Tibial nerve (tissue), 4 donors: ENCODE data around the gene CDH13.

ENCODE experiments used
- EP300 ChIP-seq, 2 donors: sonication (generic); formaldehyde crosslinking; IDR thresholded peaks; one replicate each; pipeline ENCODE4 v1.6.1; 2017; ENCODE audit warnings: antibody characterized with exemption in 2 of 2, mild to moderate bottlenecking in 1 of 2
- POLR2A ChIP-seq, 2 donors: fragments of 450-650 bp; IDR thresholded peaks; one replicate each; pipeline ENCODE4 v1.6.1; 2017; ENCODE audit warnings: antibody characterized with exemption in 2 of 2, mild to moderate bottlenecking in 2 of 2, moderate library complexity in 2 of 2
- TF ChIP-seq, protein P1 (sequence below), 5 experiments: fragments of 200-600 bp in 3 of 5; fragments of 450-650 bp in 2 of 5; sonication (generic) in 3 of 5; IDR thresholded peaks; one replicate each; pipeline ENCODE4 v1.5.1; 2016 to 2019; ENCODE audit warnings: antibody characterized with exemption in 5 of 5, mild to moderate bottlenecking in 3 of 5, moderate library complexity in 2 of 5

DNA sequence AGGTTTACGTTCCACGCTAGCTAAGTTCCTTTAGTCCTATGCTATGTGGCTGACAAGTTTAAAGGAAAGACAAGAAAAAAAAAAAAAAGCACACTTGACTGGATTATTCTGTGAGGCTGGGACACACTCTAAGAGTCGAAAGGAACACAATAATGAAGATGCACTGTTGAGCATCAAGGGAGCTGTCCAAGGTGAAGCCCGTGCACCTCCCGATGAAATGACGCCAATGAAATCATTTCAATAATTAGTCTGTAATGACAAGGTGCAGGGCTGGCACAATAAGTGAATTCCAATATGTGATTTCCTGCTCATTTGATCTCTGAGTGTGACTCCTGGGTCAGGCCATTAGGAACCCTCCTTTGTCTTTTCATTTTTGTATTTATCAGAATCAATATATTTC lies 232.9 kb downstream of the CDH13 start:
- TF ChIP-seq, protein P1, sequence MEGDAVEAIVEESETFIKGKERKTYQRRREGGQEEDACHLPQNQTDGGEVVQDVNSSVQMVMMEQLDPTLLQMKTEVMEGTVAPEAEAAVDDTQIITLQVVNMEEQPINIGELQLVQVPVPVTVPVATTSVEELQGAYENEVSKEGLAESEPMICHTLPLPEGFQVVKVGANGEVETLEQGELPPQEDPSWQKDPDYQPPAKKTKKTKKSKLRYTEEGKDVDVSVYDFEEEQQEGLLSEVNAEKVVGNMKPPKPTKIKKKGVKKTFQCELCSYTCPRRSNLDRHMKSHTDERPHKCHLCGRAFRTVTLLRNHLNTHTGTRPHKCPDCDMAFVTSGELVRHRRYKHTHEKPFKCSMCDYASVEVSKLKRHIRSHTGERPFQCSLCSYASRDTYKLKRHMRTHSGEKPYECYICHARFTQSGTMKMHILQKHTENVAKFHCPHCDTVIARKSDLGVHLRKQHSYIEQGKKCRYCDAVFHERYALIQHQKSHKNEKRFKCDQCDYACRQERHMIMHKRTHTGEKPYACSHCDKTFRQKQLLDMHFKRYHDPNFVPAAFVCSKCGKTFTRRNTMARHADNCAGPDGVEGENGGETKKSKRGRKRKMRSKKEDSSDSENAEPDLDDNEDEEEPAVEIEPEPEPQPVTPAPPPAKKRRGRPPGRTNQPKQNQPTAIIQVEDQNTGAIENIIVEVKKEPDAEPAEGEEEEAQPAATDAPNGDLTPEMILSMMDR (IDR thresholded peaks at IDR 0.05), result no peak
- TF ChIP-seq POLR2A (IDR thresholded peaks at IDR 0.05) (no peak), EP300 (IDR thresholded peaks at IDR 0.05) (no peak)
